ENCODE results near the gene TMBIM4.
"Not testable (repeated sequence)": the region's sequence is repeated elsewhere in the genome, so short reads cannot be mapped to it uniquely, and the experiment has no call there.

The TMBIM4 gene, protein sequence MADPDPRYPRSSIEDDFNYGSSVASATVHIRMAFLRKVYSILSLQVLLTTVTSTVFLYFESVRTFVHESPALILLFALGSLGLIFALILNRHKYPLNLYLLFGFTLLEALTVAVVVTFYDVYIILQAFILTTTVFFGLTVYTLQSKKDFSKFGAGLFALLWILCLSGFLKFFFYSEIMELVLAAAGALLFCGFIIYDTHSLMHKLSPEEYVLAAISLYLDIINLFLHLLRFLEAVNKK

DNA sequence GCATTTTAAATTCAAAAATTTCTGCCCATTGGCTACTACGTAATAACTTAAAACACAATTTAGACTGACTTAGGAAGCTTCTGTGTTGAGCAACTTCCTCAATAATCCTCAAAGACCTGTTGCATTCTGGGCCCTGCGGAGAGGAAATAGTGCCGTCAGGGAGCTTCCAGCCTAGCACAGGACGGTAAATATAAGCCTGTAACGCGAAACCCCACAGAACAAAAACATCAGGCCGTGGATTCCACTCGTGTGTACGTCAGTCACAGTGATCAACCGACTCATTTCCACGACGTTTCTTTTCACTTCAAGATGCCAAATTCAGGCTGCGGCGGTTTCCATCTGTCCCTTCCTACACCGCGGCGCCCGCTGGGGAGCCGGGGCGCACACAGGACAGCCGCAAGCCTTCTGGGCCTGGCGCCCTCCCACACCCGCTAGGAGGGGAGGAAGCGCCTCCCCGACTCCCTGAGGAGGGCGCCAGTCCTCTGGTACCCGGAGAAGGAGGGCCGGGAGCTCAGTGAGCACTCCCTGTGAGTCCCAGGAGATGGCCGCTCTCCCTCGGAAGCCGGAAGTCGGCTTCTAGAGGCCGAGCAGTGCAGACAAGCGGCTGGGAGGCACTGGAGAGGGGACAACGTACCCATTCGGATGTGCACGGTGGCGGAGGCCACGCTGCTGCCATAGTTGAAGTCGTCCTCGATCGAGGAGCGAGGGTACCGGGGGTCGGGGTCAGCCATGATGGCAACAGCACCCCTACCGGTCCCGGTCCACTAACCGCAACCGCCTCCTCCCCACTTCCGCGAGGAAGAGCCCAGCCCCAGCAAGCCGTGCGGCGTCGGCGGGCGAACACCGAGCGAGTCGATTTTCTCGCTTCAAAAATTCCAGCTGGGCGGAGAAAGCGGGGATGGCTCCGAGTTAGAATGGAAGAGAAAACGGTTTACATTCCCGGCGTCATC is at the start of gene TMBIM4:
TMBIM4 (minus strand) TSS at position 776 of the 950 bp plus-strand sequence; CDS start at position 731, 45 bp downstream.
- DNase-seq (ENCODE audit: low read depth) = peak; percentile 71

DNA sequence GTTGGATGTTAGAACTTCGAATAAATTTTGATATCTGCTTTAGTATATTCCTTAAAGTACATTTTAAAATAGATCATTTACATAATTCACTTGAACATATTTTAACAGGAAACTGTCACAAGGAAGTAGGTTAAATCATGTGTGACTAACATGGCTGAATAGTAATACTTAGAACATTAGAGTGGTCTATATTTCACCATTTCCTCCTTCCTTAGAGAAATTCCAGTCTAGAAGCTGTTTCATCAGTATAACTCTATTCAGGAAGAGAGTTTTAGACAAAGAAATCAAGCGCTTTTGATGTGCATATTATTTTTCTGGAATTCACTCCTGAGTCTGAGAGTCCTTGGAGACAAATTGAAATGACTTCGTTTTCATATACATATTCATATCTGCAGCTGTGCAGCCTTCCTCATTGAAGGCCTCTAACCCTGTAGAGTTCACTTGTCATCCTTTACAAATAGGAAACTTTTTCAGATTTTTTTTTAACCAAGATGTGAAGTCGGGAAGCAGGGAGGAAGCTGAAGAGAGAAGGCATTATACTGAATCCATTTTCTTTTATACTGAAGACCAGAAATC is 47.6 kb upstream of the TMBIM4 start:
- no peak for DNase-seq (ENCODE audit: low read depth)

- DNase-seq (ENCODE audit: low read depth) = not testable (repeated sequence)
These were observed 43.2 kb upstream of the TMBIM4 start for GRCh38 chr12:66213011-66213410.

GRCh38 chr12:66211573-66211972 is 41.8 kb upstream of the TMBIM4 start:
- not testable (repeated sequence) for DNase-seq (ENCODE audit: low read depth)

- no peak for DNase-seq (ENCODE audit: low read depth)
These were observed 41.0 kb upstream of the TMBIM4 start for GRCh38 chr12:66210840-66211239.

GRCh38 chr12:66206141-66206540 is 36.3 kb upstream of the TMBIM4 start:
- DNase-seq (ENCODE audit: low read depth) = no peak

DNA sequence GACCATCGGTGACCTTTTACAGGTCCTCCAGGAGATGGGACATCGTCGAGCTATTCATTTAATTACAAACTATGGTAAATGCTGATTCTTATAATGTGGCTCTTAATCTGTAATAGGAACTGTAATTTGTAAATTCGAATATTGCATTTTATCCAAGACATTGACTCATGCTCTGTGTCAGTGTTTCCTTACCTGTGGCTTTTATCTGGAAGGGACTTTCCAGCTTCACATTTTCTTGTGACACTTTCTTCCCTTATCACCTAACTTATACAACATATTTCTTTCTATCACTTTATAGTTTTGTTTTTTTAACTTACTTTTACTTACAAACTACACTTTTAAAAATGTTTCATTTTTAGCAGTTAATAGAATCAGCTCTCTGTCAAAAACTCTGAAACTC is 34.0 kb upstream of the TMBIM4 start:
- no peak for DNase-seq (ENCODE audit: low read depth)

DNA sequence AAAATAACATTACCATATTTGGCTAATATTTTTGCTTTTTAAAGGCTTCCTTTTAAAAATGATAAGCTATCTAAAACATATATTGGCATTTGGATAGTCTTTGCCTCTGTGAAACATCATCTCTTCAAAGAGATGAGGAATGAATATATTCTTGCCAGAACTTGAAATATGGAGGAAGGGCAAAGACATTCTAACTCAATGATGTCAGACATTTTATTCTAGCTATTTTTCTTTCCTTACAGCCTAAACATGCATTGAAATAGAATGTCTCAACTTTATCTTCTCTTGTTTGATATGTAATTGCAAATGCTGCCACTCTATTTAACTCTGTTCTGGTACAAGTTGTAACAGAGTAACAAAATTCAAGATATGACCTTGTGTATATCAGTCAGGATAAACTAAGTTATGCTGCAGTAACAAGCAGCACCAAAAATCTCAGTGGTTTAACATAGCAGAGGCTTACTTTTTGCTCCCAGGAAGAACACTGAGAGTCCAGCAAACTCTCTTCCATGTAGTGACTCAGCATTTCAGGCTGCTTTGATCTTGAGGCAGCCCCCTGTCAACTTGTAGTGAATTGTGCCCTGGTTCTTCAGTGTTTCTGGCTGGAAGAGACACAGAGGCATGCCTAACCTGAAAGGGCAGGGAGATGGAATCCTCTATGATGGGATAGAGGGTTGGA is 30.2 kb upstream of the TMBIM4 start:
- no peak for DNase-seq (ENCODE audit: low read depth)

DNA sequence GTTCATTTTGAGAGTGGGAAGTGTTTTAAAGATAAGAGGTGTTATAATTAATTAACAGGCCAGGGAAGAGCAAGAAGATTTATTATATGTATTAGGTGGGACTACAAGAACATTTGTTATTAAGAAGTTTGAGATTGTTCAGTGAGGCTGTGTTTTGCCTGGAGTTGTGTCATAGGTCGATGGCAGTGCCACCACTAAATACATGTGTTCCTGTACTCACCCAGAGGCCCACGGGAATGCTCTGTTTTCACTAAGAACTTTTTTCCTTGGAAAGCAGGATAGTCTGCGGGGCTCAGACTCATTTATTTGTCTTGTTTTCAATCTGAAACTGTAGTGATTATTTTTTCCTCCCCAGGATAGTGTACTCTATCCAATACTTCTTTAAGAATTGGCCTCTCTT is 29.3 kb upstream of the TMBIM4 start:
- no peak for DNase-seq (ENCODE audit: low read depth)

GRCh38 chr12:66197495-66197921 is 27.7 kb upstream of the TMBIM4 start:
- DNase-seq (ENCODE audit: low read depth) = no peak

DNA sequence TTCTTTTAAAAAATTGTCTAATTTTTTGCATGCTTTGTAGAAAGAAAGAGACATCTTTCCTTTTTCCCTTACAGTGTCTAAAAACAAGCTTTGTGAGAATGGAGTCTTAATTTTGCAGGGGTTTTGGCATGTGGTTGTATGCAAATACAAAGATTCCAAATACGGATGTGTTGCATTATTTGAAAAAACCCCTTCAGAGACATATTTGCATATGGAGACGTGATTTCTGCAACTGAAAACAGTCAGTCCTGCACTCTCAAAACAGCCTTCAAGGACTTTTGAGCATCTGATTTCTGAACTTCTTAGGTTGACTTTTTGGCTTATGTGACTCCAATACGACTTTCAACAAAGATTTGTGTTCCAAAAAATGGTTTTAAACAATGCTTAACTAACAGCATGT is 27.0 kb upstream of the TMBIM4 start:
- no peak for DNase-seq (ENCODE audit: low read depth)

DNA sequence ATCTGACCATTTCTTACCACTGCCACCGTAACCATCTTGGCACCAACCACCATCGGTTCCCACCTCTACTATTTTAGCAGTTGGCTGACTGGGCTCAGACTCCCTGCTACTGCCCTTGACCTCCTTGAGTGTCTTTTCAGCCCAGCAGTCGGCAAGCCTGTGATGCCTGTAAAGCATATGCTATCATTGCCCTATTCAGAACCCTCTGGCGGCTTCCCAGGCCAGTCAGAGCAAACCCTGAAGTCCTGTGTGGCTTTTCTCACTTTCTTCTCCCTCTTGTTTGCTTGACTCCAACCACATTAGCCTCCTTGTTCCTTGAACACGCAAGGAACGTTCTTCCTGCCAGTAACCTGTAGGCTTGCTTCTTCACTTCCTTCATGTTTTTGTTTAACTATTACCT is 25.4 kb upstream of the TMBIM4 start:
- no peak for DNase-seq (ENCODE audit: low read depth)

GRCh38 chr12:66194122-66194521 is 24.3 kb upstream of the TMBIM4 start:
- no peak for DNase-seq (ENCODE audit: low read depth)

- DNase-seq (ENCODE audit: low read depth) = no peak
These were observed 21.8 kb upstream of the TMBIM4 start for GRCh38 chr12:66191547-66192126.

DNA sequence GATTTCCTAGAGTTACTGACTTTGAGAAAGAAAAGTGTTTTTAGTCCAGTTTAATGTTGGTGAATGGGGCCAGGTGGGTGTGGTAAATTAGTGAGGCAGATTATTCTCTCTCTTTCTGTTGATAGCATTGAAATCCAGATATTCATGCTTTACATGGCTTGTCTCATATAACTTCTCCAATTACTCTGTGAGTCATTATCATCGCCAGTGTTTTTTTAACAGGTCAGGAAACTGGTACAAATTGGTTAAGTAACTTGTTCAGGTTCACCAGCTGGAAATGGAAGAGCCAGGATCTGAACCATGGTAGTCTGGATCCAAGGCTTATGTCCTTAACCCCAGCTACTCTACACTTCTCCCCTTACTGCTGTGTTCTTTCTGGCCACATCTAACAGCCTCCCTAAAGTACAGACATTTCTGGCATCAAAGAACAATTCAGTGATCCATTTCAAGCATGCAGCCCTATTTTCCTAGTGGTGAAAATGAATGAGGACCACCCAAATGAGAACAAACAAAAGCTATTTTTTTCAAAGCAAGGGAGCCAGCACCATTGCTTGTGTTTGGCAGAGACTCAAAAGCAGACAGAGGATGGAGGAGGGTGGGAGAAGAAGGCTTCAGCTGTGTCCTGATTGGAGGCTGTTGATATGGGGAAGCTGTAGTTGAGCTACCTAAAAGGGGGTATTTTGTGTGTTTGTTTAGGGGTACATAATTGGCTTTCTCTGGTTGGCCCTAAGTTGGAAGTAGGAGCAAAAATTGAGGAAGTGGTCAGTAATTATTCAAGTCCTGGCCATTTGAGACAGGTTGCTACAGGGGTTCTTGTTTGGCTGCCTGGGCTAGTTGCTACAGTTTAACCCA is 20.9 kb upstream of the TMBIM4 start:
- DNase-seq (ENCODE audit: low read depth) = no peak

DNA sequence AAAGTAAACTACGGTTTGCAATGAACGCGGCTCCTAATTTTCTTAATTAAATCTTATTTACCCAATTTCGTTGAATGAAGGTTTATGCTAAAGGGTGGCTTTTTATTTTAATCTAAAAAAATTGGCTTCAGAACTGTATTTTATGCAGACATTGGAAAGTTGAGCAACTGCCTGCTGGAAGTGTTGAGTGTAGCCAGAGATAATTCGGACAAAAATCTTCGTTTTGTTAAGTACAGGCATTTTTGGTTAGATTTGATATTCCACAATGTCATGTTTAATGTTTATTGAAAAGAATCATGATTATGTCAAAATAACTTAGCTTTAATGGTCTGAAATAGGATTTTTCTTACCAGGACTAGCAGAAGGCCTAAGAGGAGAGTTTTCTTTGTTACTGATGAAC is 20.1 kb upstream of the TMBIM4 start:
- no peak for DNase-seq (ENCODE audit: low read depth)

DNA sequence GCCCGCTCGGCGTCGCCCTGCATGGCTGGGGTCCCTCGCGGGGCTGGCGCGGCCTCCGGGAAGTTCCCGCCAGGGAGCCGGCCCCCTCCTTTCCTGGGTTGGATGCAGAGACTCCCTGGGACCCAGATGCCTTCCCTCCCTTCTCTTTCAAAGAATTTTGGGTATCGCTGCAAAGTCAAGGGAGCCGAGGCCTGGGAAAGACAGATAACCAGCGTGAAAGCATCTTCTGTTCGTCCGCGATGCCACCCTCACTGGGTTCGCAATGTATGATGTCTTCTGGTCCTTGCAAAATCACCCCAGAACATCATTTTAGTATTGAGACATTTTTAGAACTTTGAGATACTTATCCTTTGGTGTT is 19.7 kb upstream of the TMBIM4 start:
- no peak for DNase-seq (ENCODE audit: low read depth)

DNA sequence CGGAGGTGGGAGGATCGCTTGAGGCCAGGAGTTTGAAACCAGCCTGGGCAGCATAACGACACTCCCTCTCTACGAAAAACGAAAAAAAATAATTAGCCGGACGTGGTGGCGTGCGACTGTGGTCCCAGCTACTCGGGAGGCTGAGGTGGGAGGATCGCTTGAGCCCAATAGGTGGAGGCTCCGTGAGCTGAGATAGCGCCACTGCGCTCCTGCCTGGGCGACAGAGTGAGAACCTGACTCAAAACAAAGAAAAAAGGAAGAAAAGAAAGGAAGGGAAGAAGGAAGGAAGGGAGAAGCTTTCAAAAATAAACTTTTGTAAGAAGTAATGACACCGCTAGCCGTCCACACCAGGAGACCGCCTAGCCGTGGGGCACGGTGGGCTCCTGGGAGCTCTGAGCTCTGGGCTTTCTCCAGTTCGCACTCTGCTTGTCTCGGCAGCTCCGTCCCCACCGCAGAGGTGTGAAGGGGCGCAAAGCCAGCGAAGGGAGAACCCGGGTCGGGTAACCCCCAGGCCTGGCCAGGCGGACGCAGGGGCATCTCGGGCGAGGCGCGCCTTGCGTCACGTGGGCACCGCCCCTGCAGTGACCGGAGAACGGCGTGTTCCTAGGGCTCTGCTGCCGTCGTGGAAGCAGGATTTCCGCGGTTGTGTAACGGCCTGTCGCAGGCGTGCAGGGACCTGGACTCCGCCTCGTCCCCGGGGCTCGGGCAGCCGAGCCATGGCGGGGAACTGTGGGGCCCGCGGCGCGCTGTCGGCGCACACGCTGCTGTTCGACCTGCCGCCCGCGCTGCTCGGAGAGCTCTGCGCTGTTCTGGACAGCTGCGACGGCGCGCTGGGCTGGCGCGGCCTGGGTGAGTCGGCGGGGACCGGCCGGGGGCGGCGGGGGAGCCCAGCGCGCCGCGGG is 19.0 kb upstream of the TMBIM4 start, which contains the start of gene IRAK3:
IRAK3 (plus strand) TSS at position 631 of the 902 bp plus-strand sequence; CDS start at position 717, 86 bp downstream.
- DNase-seq (ENCODE audit: low read depth) = no peak

GRCh38 chr12:66187821-66188220 is 18.0 kb upstream of the TMBIM4 start:
- no peak for DNase-seq (ENCODE audit: low read depth)

GRCh38 chr12:66187036-66187435 is 17.2 kb upstream of the TMBIM4 start:
- DNase-seq (ENCODE audit: low read depth) = no peak

Measured in stimulated activated CD8-positive, alpha-beta memory T cell treated with anti-CD3 and anti-CD28 coated beads, Interleukin-7, amount 100 ng/mL, for 24 hours (primary cell).